ENCODE measurements around the gene NLRP7.

DNA sequence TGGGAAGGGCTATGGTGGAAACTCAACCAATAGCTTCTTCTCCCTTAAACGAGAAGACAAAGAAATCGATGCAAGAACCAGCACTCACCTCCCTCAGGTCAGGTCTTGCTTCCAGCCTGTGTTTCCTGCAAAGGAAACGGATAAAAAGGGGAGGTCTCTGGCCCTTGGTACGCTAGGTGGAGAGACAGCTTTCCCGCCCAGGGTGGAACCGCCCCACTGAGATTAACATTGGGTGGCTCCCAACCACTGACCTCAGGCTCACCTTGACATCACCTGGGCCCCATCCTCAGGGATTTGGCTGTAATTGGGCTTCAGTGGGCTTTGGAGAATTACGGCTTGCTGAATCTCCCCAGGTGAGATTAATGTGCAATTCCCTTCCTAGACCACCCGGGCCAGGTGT is at the start of gene NLRP7:
- TF ChIP-seq, protein P1, sequence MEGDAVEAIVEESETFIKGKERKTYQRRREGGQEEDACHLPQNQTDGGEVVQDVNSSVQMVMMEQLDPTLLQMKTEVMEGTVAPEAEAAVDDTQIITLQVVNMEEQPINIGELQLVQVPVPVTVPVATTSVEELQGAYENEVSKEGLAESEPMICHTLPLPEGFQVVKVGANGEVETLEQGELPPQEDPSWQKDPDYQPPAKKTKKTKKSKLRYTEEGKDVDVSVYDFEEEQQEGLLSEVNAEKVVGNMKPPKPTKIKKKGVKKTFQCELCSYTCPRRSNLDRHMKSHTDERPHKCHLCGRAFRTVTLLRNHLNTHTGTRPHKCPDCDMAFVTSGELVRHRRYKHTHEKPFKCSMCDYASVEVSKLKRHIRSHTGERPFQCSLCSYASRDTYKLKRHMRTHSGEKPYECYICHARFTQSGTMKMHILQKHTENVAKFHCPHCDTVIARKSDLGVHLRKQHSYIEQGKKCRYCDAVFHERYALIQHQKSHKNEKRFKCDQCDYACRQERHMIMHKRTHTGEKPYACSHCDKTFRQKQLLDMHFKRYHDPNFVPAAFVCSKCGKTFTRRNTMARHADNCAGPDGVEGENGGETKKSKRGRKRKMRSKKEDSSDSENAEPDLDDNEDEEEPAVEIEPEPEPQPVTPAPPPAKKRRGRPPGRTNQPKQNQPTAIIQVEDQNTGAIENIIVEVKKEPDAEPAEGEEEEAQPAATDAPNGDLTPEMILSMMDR (IDR thresholded peaks at IDR 0.05), result no peak
- no peak for TF ChIP-seq POLR2A (IDR thresholded peaks at IDR 0.05)

Data from lower leg skin (tissue), 3 donors.